B cell (primary cell): ENCODE results near the gene ALPL. TPM values are rescaled to one million over a fixed set of nuclear protein-coding genes. Genes with fewer than 3 reads are reported as not detected.

Source experiments
- ATAC-seq: fragments of 200-7000 bp; cut with Tn5 transposase; one replicate; pipeline ENCODE4 v1.10.0; 2021; ENCODE audit warnings: low read depth, mild to moderate bottlenecking, moderate number of reproducible peaks, moderate library complexity
- CTCF ChIA-PET: fragments of 350-600 bp; sonication (Branson Sonifier 250); formaldehyde crosslinking; loops from one replicate; lab custom pipeline; 2021; ENCODE audit warnings: antibody characterized with exemption, inconsistent platforms; lab: Charles Lee
- POLR2A ChIA-PET: fragments of 350-600 bp; sonication (Branson Sonifier 250); formaldehyde crosslinking; loops from one replicate; lab custom pipeline; 2021; ENCODE audit warnings: antibody characterized with exemption; lab: Charles Lee
- DNase-seq: peaks from one replicate; pipeline ENCODE4 v3.0.0; 2013
- H2AFZ ChIP-seq: 2 replicates; pipeline ENCODE4 v1.6.1; 2012; ENCODE audit warnings: mild to moderate bottlenecking, low read depth, low read length; ENCODE audit not compliant: insufficient read depth, poor library complexity, severe bottlenecking
- H3K27ac ChIP-seq, 2 donors: 1 replicate in 1 of 2; 2 replicates in 1 of 2; pipeline ENCODE4 v1.5.1; 2012 to 2013; ENCODE audit warnings: low read length in 2 of 2, mild to moderate bottlenecking in 2 of 2, moderate library complexity in 1 of 2
- H3K27me3 ChIP-seq, 4 experiments: fragments of 200-600 bp in 1 of 4; sonication (generic) in 1 of 4; replicated peaks in 1 of 4; 1 replicate in 2 of 4; 2 replicates in 2 of 4; pipeline versions ENCODE4 v1.6.1 to v1.7.0; 2013 to 2016; ENCODE audit warnings: low read length in 3 of 4, mild to moderate bottlenecking in 2 of 4, mixed read lengths in 1 of 4, moderate library complexity in 1 of 4; ENCODE audit not compliant: insufficient read depth in 4 of 4, control insufficient read depth in 3 of 4; ENCODE audit errors: control extremely low read depth in 1 of 4
- H3K36me3 ChIP-seq, 2 experiments: replicated peaks in 1 of 2; 1 replicate in 1 of 2; 2 replicates in 1 of 2; pipeline versions ENCODE4 v1.6.1 to v1.7.1; 2013; ENCODE audit warnings: low read length in 1 of 2; ENCODE audit not compliant: insufficient read depth in 2 of 2, control insufficient read depth in 1 of 2; ENCODE audit errors: control extremely low read depth in 1 of 2, extremely low read depth in 1 of 2
- H3K4me1 ChIP-seq, 2 donors: fragments of 200-600 bp in 1 of 2; sonication (generic) in 1 of 2; 1 replicate in 1 of 2; 2 replicates in 1 of 2; pipeline versions ENCODE4 v1.5.1 to v1.6.1; 2013 to 2017; ENCODE audit warnings: low read length in 2 of 2; ENCODE audit not compliant: control insufficient read depth in 2 of 2, insufficient read depth in 2 of 2
- H3K4me2 ChIP-seq: replicated peaks from 2 replicates; pipeline ENCODE3; 2012; ENCODE audit warnings: mild to moderate bottlenecking, low read depth, low read length; ENCODE audit not compliant: poor library complexity, severe bottlenecking
- H3K4me3 ChIP-seq, 5 experiments: fragments of 200-600 bp in 1 of 5; sonication (generic) in 1 of 5; 1 replicate in 3 of 5; 2 replicates in 2 of 5; pipeline versions ENCODE4 v1.5.1 to v1.7.0; 2011 to 2016; ENCODE audit warnings: low read length in 4 of 5, mild to moderate bottlenecking in 4 of 5, low read depth in 2 of 5, control low read depth in 1 of 5, moderate library complexity in 1 of 5; ENCODE audit not compliant: insufficient read depth in 1 of 5; ENCODE audit errors: control extremely low read depth in 1 of 5, extremely low read depth in 1 of 5
- H3K79me2 ChIP-seq: fragments of 200-600 bp; sonication (generic); one replicate; pipeline ENCODE4 v1.6.0; 2016; ENCODE audit warnings: low read length; ENCODE audit not compliant: control insufficient read depth, insufficient read depth
- H3K9ac ChIP-seq: fragments of 200-600 bp; sonication (generic); 2 replicates; pipeline ENCODE4 v1.6.1; 2017; ENCODE audit warnings: mild to moderate bottlenecking, low read length, moderate library complexity
- H3K9me3 ChIP-seq, 3 donors: one replicate each; pipeline versions ENCODE4 v1.6.1 to v1.7.1; 2013; ENCODE audit warnings: low read length in 2 of 3; ENCODE audit not compliant: control insufficient read depth in 2 of 3, insufficient read depth in 1 of 3; ENCODE audit errors: control extremely low read depth in 1 of 3
- H4K20me1 ChIP-seq: 2 replicates; pipeline ENCODE4 v1.6.0; 2012; ENCODE audit warnings: mild to moderate bottlenecking, low read length; ENCODE audit not compliant: insufficient read depth, control insufficient read depth, poor library complexity, severe bottlenecking
- H3K27ac Mint-ChIP-seq: one replicate; pipeline ENCODE4 v1.8.0; 2021; ENCODE audit warnings: mixed read lengths
- H3K27me3 Mint-ChIP-seq: one replicate; pipeline ENCODE4 v1.8.0; 2021; ENCODE audit warnings: mixed read lengths
- H3K4me1 Mint-ChIP-seq: one replicate; pipeline ENCODE4 v1.8.0; 2021; ENCODE audit warnings: mixed read lengths
- H3K4me3 Mint-ChIP-seq: one replicate; pipeline ENCODE4 v1.8.0; 2021; ENCODE audit warnings: mixed read lengths
- H3K9me3 Mint-ChIP-seq: one replicate; pipeline ENCODE4 v1.8.0; 2022; ENCODE audit warnings: mixed read lengths; ENCODE audit not compliant: insufficient read depth
- EZH2 ChIP-seq: IDR thresholded peaks from 2 replicates; pipeline ENCODE4 v1.6.1; 2012; ENCODE audit warnings: borderline replicate concordance, low read depth, mild to moderate bottlenecking, moderate library complexity, low read length; ENCODE audit not compliant: insufficient read depth, poor library complexity, severe bottlenecking
- WGBS: methylation state at CpG from one replicate; pipeline ENCODE4 v1.1.5; 2013; ENCODE audit warnings: missing lambda C conversion rate; ENCODE audit not compliant: insufficient coverage; 5-methylcytosine and 5-hydroxymethylcytosine counted together
- intact Hi-C: fragments of 100-400 bp; cut with micrococcal nuclease; formaldehyde crosslinking; loops from one replicate; pipeline ENCODE4 v1.10.0; 2022
- polyA plus RNA-seq: library from polyadenylated mRNA; depleted of rRNA; stranded (reverse); fragments of >200 nt; gene quantifications from 2 replicates; pipeline ENCODE4 v1.2.3, GENCODE V29; 2012
- total RNA-seq, 2 donors: library from RNA; stranded (reverse); fragments of 120-200 nt in 1 of 2; gene quantifications; 1 replicate in 1 of 2; 2 replicates in 1 of 2; pipeline versions ENCODE4 v1.2.3 to v1.2.4, GENCODE V29; 2013 to 2022
- TF ChIP-seq, protein P1 (sequence below): fragments of 200-600 bp; IDR thresholded peaks from one replicate; pipeline ENCODE4 v1.8.0; 2022; ENCODE audit warnings: antibody characterized with exemption, mild to moderate bottlenecking

ALPL gene
- total and polyA plus RNA-seq, 2 donors (not counting 1 experiment from before 2014, with no cell fraction given), result 1.6 to 12.2 TPM

- WGBS, result 51% methylated on average over 11 of the region's 13 CpGs
- Mint-ChIP-seq H3K4me1 (no peaks in the 10 kb centered on the region), H3K9me3 (no peaks in the 10 kb centered on the region), H3K27me3 (peaks cover 35% of the 10 kb centered on the region), H3K4me3 (no peak overlapping the region), H3K27ac (no peak overlapping the region)
- no peak for TF ChIP-seq EZH2
- TF ChIP-seq, protein P1, sequence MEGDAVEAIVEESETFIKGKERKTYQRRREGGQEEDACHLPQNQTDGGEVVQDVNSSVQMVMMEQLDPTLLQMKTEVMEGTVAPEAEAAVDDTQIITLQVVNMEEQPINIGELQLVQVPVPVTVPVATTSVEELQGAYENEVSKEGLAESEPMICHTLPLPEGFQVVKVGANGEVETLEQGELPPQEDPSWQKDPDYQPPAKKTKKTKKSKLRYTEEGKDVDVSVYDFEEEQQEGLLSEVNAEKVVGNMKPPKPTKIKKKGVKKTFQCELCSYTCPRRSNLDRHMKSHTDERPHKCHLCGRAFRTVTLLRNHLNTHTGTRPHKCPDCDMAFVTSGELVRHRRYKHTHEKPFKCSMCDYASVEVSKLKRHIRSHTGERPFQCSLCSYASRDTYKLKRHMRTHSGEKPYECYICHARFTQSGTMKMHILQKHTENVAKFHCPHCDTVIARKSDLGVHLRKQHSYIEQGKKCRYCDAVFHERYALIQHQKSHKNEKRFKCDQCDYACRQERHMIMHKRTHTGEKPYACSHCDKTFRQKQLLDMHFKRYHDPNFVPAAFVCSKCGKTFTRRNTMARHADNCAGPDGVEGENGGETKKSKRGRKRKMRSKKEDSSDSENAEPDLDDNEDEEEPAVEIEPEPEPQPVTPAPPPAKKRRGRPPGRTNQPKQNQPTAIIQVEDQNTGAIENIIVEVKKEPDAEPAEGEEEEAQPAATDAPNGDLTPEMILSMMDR, result no peak
- Histone ChIP-seq H3K36me3 (no peaks in the 10 kb centered on the region), H2AFZ (no peak overlapping the region), H3K79me2 (no peaks in the 10 kb centered on the region), H3K9ac (no peak overlapping the region), H3K27ac (no peak overlapping the region), H3K27me3 (no peaks in the 10 kb centered on the region), H3K4me2 (no peak overlapping the region), H3K4me1 (no peaks in the 10 kb centered on the region), H4K20me1 (no peaks in the 10 kb centered on the region), H3K4me3 (no peak overlapping the region), H3K9me3 (peaks cover 0 to 4% (median 0%) of the 10 kb centered on the region in 3 donors)
- DNase-seq, result no peak
- ChIA-PET CTCF (no interaction called here), POLR2A (no interaction called here)
- intact Hi-C loops, result no loop called here
- ATAC-seq, result no peak
Measured at GRCh38 chr1:21590934-21591333, 81.7 kb downstream of the ALPL start.

DNA sequence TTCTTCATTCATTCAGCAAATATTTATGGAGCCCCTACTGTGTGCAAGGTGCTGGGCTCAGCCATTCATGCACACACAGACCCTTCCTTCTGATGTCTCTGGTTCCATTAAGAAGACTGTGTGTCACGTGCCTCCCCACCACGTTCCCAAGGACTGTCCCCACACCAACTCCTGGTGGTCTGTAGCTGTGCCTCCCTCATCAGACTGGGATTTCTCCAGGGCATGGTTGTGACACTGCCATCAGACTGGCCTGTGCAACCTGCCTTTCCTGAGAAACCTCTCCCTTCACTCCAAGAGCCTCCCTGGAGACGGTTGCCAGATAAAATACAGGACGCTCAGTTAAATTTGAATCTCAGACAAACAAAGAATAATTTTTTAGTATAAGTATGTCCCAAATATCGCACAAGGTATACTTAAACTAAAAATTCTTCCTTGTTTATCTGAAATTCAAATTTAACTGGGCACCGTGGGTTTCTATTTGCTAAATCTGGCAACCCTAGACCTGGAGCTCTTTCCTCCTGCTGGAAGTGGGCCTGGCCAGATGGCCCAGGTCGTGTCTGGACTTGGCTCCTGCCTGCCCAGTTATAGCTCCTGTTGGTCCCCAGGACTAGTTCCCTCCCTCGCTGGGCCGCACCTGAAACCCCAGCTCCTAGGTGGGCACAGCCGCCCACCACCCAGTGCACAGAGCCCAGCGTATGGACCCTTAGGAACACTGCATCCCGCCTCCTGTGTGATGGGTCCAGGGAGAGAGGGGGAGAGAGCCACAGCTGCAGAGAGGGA, 83.1 kb downstream of the ALPL start:
- no peak overlapping the region for H3K4me3 Mint-ChIP-seq
- H3K27me3 Mint-ChIP-seq, result peaks cover 32% of the 10 kb centered on the region
- Histone ChIP-seq H3K27me3 (no peaks in the 10 kb centered on the region), H4K20me1 (no peaks in the 10 kb centered on the region), H3K9ac (no peak overlapping the region), H3K79me2 (no peaks in the 10 kb centered on the region), H3K4me1 (no peaks in the 10 kb centered on the region), H2AFZ (no peak overlapping the region), H3K36me3 (no peaks in the 10 kb centered on the region), H3K27ac (no peak overlapping the region), H3K9me3 (peaks cover 0 to 4% (median 0%) of the 10 kb centered on the region in 3 donors), H3K4me2 (no peak overlapping the region), H3K4me3 (no peak overlapping the region)
- ATAC-seq, result no peak
- POLR2A ChIA-PET, result no interaction called here
- 89% methylated on average over 9 of the region's 12 CpGs for WGBS
- no peak overlapping the region for H3K27ac Mint-ChIP-seq
- intact Hi-C loops, result no loop called here
- no peak for DNase-seq
- TF ChIP-seq EZH2, result no peak
- TF ChIP-seq, protein P1, result no peak
- no peaks in the 10 kb centered on the region for H3K4me1 Mint-ChIP-seq
- CTCF ChIA-PET, result no interaction called here
- H3K9me3 Mint-ChIP-seq, result no peaks in the 10 kb centered on the region
